Duodenal mucosa (tissue), 2 donors: ENCODE measurements around the gene ADAM11.

Experiments used
- H3K27ac ChIP-seq: one replicate; pipeline ENCODE4 v1.7.0; 2013; ENCODE audit warnings: low read depth, low read length
- H3K27me3 ChIP-seq, 2 donors: one replicate each; pipeline ENCODE4 v1.7.0; 2013; ENCODE audit warnings: low read length in 2 of 2, control low read depth in 1 of 2; ENCODE audit not compliant: insufficient read depth in 2 of 2, control insufficient read depth in 1 of 2
- H3K36me3 ChIP-seq, 2 donors: one replicate each; pipeline ENCODE4 v1.7.0; 2013; ENCODE audit warnings: low read length in 2 of 2, control low read depth in 1 of 2; ENCODE audit not compliant: insufficient read depth in 2 of 2, control insufficient read depth in 1 of 2
- H3K4me1 ChIP-seq, 2 donors: one replicate each; pipeline ENCODE4 v1.7.0; 2013; ENCODE audit warnings: low read length in 2 of 2, control low read depth in 1 of 2; ENCODE audit not compliant: insufficient read depth in 2 of 2, control insufficient read depth in 1 of 2
- H3K4me3 ChIP-seq, 2 donors: one replicate each; pipeline ENCODE4 v1.7.0; 2013; ENCODE audit warnings: low read length in 2 of 2, low read depth in 1 of 2
- H3K9ac ChIP-seq, 2 donors: one replicate each; pipeline ENCODE4 v1.7.0; 2013; ENCODE audit warnings: low read length in 2 of 2, low read depth in 1 of 2
- H3K9me3 ChIP-seq, 2 donors: one replicate each; pipeline ENCODE4 v1.7.0; 2013; ENCODE audit warnings: low read length in 2 of 2, control low read depth in 1 of 2; ENCODE audit not compliant: control insufficient read depth in 1 of 2

Gene ADAM11

GRCh38 chr17:44782326-44782850 lies 23.6 kb downstream of the ADAM11 start:
- H3K4me3 ChIP-seq, result no peak overlapping the region
- no peak overlapping the region for H3K9ac ChIP-seq
- no peaks in the 10 kb centered on the region for H3K9me3 ChIP-seq
- H3K4me1 ChIP-seq, result peaks cover 3 to 8% of the 10 kb centered on the region in 2 donors
- H3K36me3 ChIP-seq, result no peaks in the 10 kb centered on the region
- H3K27ac ChIP-seq, result no peak overlapping the region
- peaks cover under 1 to 8% of the 10 kb centered on the region in 2 donors for H3K27me3 ChIP-seq

- Histone ChIP-seq H3K9me3 (no peaks in the 10 kb centered on the region), H3K9ac (no peak overlapping the region), H3K27ac (no peak overlapping the region), H3K4me3 (no peak overlapping the region), H3K36me3 (no peaks in the 10 kb centered on the region), H3K27me3 (no peaks in the 10 kb centered on the region), H3K4me1 (no peaks in the 10 kb centered on the region)
Measured at GRCh38 chr17:44785921-44786320, 27.1 kb downstream of the ADAM11 start.

- Histone ChIP-seq H3K36me3 (no peaks in the 10 kb centered on the region), H3K27ac (no peak overlapping the region), H3K9me3 (no peaks in the 10 kb centered on the region), H3K4me1 (no peaks in the 10 kb centered on the region), H3K4me3 (no peak overlapping the region), H3K27me3 (no peaks in the 10 kb centered on the region), H3K9ac (no peak overlapping the region)
Measured at GRCh38 chr17:44786551-44787081, 27.8 kb downstream of the ADAM11 start.

GRCh38 chr17:44787271-44787940 lies 28.6 kb downstream of the ADAM11 start:
- no peak overlapping the region for H3K27ac ChIP-seq
- H3K4me1 ChIP-seq, result no peaks in the 10 kb centered on the region
- H3K9me3 ChIP-seq, result no peaks in the 10 kb centered on the region
- H3K27me3 ChIP-seq, result no peaks in the 10 kb centered on the region
- H3K4me3 ChIP-seq, result no peak overlapping the region
- H3K9ac ChIP-seq, result no peak overlapping the region
- no peaks in the 10 kb centered on the region for H3K36me3 ChIP-seq

GRCh38 chr17:44788139-44788538 lies 29.4 kb downstream of the ADAM11 start:
- H3K27ac ChIP-seq, result no peak overlapping the region

GRCh38 chr17:44792276-44792675 lies 33.5 kb downstream of the ADAM11 start:
- no peaks in the 10 kb centered on the region for H3K9me3 ChIP-seq
- no peaks in the 10 kb centered on the region for H3K4me1 ChIP-seq
- no peaks in the 10 kb centered on the region for H3K27me3 ChIP-seq
- no peak overlapping the region for H3K4me3 ChIP-seq
- H3K27ac ChIP-seq, result no peak overlapping the region
- no peaks in the 10 kb centered on the region for H3K36me3 ChIP-seq
- H3K9ac ChIP-seq, result no peak overlapping the region

More at GRCh38 chr17:44788139-44788538, 29.4 kb downstream of the ADAM11 start:
- H3K9me3 ChIP-seq, result no peaks in the 10 kb centered on the region
- H3K36me3 ChIP-seq, result no peaks in the 10 kb centered on the region
- H3K4me1 ChIP-seq, result no peaks in the 10 kb centered on the region
- no peak overlapping the region for H3K9ac ChIP-seq
- no peak overlapping the region for H3K4me3 ChIP-seq
- no peaks in the 10 kb centered on the region for H3K27me3 ChIP-seq

GRCh38 chr17:44793885-44794842 lies 35.4 kb downstream of the ADAM11 start:
- Histone ChIP-seq H3K9me3 (no peaks in the 10 kb centered on the region), H3K4me3 (no peak overlapping the region), H3K36me3 (no peaks in the 10 kb centered on the region), H3K4me1 (no peaks in the 10 kb centered on the region), H3K9ac (no peak overlapping the region), H3K27me3 (no peaks in the 10 kb centered on the region), H3K27ac (no peak overlapping the region)

- no peaks in the 10 kb centered on the region for H3K27me3 ChIP-seq
- no peaks in the 10 kb centered on the region for H3K36me3 ChIP-seq
- H3K9me3 ChIP-seq, result no peaks in the 10 kb centered on the region
- H3K27ac ChIP-seq, result no peak overlapping the region
- H3K4me3 ChIP-seq, result no peak overlapping the region
- H3K4me1 ChIP-seq, result no peaks in the 10 kb centered on the region
- no peak overlapping the region for H3K9ac ChIP-seq
Measured at GRCh38 chr17:44794851-44795413, 36.1 kb downstream of the ADAM11 start.

- no peak overlapping the region for H3K27ac ChIP-seq
Measured at GRCh38 chr17:44795421-44795820, 36.6 kb downstream of the ADAM11 start.

GRCh38 chr17:44795928-44796327 lies 37.1 kb downstream of the ADAM11 start:
- Histone ChIP-seq H3K27me3 (no peaks in the 10 kb centered on the region), H3K9me3 (no peaks in the 10 kb centered on the region), H3K36me3 (no peaks in the 10 kb centered on the region), H3K4me3 (no peak overlapping the region), H3K9ac (no peak overlapping the region), H3K4me1 (no peaks in the 10 kb centered on the region), H3K27ac (no peak overlapping the region)

More at GRCh38 chr17:44795421-44795820, 36.6 kb downstream of the ADAM11 start:
- H3K9ac ChIP-seq, result no peak overlapping the region
- no peaks in the 10 kb centered on the region for H3K9me3 ChIP-seq
- H3K36me3 ChIP-seq, result no peaks in the 10 kb centered on the region
- no peaks in the 10 kb centered on the region for H3K4me1 ChIP-seq
- no peaks in the 10 kb centered on the region for H3K27me3 ChIP-seq
- H3K4me3 ChIP-seq, result no peak overlapping the region
